ENCODE results near the gene CNTFR. TPM values are rescaled to one million over a fixed set of nuclear protein-coding genes. Genes with fewer than 3 reads are reported as not detected.
A peak's percentile ranks its signal among the peaks of the same experiment; 100 is the strongest.

The CNTFR gene
- total RNA-seq, 1 donor from 2014 or later, result 7.4 TPM

DNA sequence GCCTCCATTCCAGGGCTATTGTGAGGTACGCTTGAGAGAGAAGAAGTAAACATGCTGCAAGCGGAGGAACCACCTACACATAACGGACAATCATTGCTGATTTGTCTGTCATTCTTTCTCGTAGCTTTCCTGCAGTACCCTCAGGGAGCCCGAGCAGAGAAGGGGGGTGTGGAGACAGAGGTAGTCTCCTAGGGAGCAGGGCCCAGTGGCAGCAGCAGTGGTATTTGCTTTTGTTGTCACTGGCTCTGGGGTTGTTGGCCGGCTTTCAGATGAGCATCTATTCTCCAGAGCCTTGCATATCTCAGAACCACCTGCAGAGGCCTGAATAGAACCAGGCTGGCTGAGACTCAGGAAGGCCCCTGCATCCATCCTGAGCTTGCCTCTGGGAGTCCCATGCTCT, 86.6 kb downstream of the CNTFR start:
- peaks cover 22% of the 10 kb centered on the region for H3K27me3 ChIP-seq (ENCODE audit: insufficient read depth, low read length)
- H2AFZ ChIP-seq (ENCODE audit: low read depth, low read length), result no peak overlapping the region
- peak overlapping the region; percentile 38 for H3K4me2 ChIP-seq (ENCODE audit: low read length)
- Mint-ChIP-seq H3K9me3 (ENCODE audit: unreplicated experiment) (peaks cover 6% of the 10 kb centered on the region), H3K36me3 (ENCODE audit: low read depth, unreplicated experiment) (peaks cover 4% of the 10 kb centered on the region), H3K4me3 (ENCODE audit: unreplicated experiment) (no peak overlapping the region), H3K27ac (ENCODE audit: unreplicated experiment) (no peak overlapping the region), H3K4me1 (ENCODE audit: low read depth, unreplicated experiment) (peaks cover 21% of the 10 kb centered on the region), H3K27me3 (ENCODE audit: low read depth, unreplicated experiment) (peaks cover 45% of the 10 kb centered on the region)
- no peaks in the 10 kb centered on the region for H3K79me2 ChIP-seq (ENCODE audit: insufficient read depth, low read length)
- FAIRE-seq (no peak), DNase-seq (ENCODE audit: low read depth) (no peak)
- H3K36me3 ChIP-seq (ENCODE audit: insufficient read depth, low read length), result no peaks in the 10 kb centered on the region
- H3K9me3 ChIP-seq (ENCODE audit: insufficient read depth, low read depth, low read length), result no peaks in the 10 kb centered on the region
- H3K27ac ChIP-seq (ENCODE audit: low read depth, low read length), result no peak overlapping the region
- no peaks in the 10 kb centered on the region for H4K20me1 ChIP-seq (ENCODE audit: insufficient read depth, low read length)
- no peak overlapping the region for H3K4me3 ChIP-seq (ENCODE audit: insufficient read depth, low read depth, low read length)
- H3K4me1 ChIP-seq (ENCODE audit: insufficient read depth, low read length), result peaks cover 14% of the 10 kb centered on the region
- TF ChIP-seq EZH2 (IDR thresholded peaks at IDR 0.05; ENCODE audit: insufficient read depth, low read length), result no peak
- TF ChIP-seq, protein P1, sequence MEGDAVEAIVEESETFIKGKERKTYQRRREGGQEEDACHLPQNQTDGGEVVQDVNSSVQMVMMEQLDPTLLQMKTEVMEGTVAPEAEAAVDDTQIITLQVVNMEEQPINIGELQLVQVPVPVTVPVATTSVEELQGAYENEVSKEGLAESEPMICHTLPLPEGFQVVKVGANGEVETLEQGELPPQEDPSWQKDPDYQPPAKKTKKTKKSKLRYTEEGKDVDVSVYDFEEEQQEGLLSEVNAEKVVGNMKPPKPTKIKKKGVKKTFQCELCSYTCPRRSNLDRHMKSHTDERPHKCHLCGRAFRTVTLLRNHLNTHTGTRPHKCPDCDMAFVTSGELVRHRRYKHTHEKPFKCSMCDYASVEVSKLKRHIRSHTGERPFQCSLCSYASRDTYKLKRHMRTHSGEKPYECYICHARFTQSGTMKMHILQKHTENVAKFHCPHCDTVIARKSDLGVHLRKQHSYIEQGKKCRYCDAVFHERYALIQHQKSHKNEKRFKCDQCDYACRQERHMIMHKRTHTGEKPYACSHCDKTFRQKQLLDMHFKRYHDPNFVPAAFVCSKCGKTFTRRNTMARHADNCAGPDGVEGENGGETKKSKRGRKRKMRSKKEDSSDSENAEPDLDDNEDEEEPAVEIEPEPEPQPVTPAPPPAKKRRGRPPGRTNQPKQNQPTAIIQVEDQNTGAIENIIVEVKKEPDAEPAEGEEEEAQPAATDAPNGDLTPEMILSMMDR (IDR thresholded peaks at IDR 0.05; ENCODE audit: insufficient read depth, low read depth, low read length), result no peak
- no peak overlapping the region for H3K9ac ChIP-seq (ENCODE audit: low read length)

DNA sequence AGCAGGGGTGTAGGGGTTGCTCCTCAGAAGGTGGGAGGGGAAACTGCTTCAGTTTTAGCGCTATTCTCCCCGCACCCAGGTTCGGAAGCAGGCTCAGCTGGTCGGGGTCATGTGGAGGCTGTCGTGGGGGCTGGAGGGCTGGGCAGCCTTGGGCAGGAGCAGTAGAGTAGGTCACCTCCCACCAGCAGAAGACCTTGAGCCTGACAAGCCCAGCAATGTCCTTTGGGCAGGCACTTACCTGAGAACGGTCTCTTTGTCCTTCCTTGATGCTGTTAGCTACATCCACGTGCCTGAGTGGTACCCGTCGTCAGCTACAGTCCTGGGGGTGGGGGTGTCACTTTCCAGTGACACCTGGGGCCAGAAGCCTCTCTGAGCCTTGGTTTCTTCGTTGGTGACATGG, 87.1 kb downstream of the CNTFR start:
- DNase-seq (ENCODE audit: low read depth) (no peak), FAIRE-seq (no peak)
- H3K36me3 Mint-ChIP-seq (ENCODE audit: low read depth, unreplicated experiment), result peaks cover 4% of the 10 kb centered on the region
- peaks cover 45% of the 10 kb centered on the region for H3K27me3 Mint-ChIP-seq (ENCODE audit: low read depth, unreplicated experiment)
- Histone ChIP-seq H3K79me2 (ENCODE audit: insufficient read depth, low read length) (no peaks in the 10 kb centered on the region), H3K36me3 (ENCODE audit: insufficient read depth, low read length) (no peaks in the 10 kb centered on the region), H3K4me3 (ENCODE audit: insufficient read depth, low read depth, low read length) (no peak overlapping the region), H4K20me1 (ENCODE audit: insufficient read depth, low read length) (no peaks in the 10 kb centered on the region), H3K4me2 (ENCODE audit: low read length) (peak overlapping the region; percentile 38), H3K9ac (ENCODE audit: low read length) (no peak overlapping the region), H3K27ac (ENCODE audit: low read depth, low read length) (no peak overlapping the region), H3K27me3 (ENCODE audit: insufficient read depth, low read length) (peaks cover 24% of the 10 kb centered on the region), H2AFZ (ENCODE audit: low read depth, low read length) (no peak overlapping the region), H3K9me3 (ENCODE audit: insufficient read depth, low read depth, low read length) (no peaks in the 10 kb centered on the region), H3K4me1 (ENCODE audit: insufficient read depth, low read length) (peaks cover 14% of the 10 kb centered on the region)
- H3K4me1 Mint-ChIP-seq (ENCODE audit: low read depth, unreplicated experiment), result peaks cover 21% of the 10 kb centered on the region
- TF ChIP-seq EZH2 (IDR thresholded peaks at IDR 0.05; ENCODE audit: insufficient read depth, low read length), result no peak
- TF ChIP-seq, protein P1 (IDR thresholded peaks at IDR 0.05; ENCODE audit: insufficient read depth, low read depth, low read length), result no peak
- peaks cover 6% of the 10 kb centered on the region for H3K9me3 Mint-ChIP-seq (ENCODE audit: unreplicated experiment)
- no peak overlapping the region for H3K27ac Mint-ChIP-seq (ENCODE audit: unreplicated experiment)
- no peak overlapping the region for H3K4me3 Mint-ChIP-seq (ENCODE audit: unreplicated experiment)

DNA sequence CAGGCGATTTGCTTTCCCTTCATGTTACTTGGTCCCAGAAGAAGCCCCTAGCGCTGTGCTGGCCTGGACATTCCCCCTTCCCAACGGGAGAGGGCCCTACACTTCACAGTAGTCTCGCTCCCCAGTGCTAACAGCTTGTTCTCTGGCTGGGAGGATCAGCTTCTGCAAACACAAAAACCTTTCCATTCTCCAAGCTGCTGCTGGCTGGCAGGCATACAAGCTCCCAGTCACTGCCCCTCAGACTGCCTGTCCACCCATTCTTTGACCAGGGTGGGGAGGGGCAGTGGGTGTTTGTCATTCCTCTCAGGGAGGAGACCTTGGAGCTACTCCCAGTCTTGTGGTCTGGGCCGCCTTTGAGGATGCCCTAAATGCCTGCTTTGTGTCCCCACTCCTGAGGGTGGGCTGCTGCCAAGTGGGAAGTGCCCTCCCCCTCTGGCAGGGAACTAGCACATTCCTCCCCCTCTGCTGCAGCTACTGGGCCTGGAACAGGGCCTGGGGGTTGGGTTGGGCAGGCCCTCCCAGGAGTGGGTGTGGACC, 87.6 kb downstream of the CNTFR start:
- Histone ChIP-seq H3K9ac (ENCODE audit: low read length) (no peak overlapping the region), H4K20me1 (ENCODE audit: insufficient read depth, low read length) (no peaks in the 10 kb centered on the region), H3K4me2 (ENCODE audit: low read length) (peak overlapping the region; percentile 38), H2AFZ (ENCODE audit: low read depth, low read length) (no peak overlapping the region), H3K9me3 (ENCODE audit: insufficient read depth, low read depth, low read length) (no peaks in the 10 kb centered on the region), H3K4me3 (ENCODE audit: insufficient read depth, low read depth, low read length) (no peak overlapping the region), H3K4me1 (ENCODE audit: insufficient read depth, low read length) (peaks cover 14% of the 10 kb centered on the region), H3K27me3 (ENCODE audit: insufficient read depth, low read length) (peaks cover 26% of the 10 kb centered on the region), H3K27ac (ENCODE audit: low read depth, low read length) (no peak overlapping the region), H3K79me2 (ENCODE audit: insufficient read depth, low read length) (no peaks in the 10 kb centered on the region), H3K36me3 (ENCODE audit: insufficient read depth, low read length) (no peaks in the 10 kb centered on the region)
- H3K4me3 Mint-ChIP-seq (ENCODE audit: unreplicated experiment), result no peak overlapping the region
- TF ChIP-seq EZH2 (IDR thresholded peaks at IDR 0.05; ENCODE audit: insufficient read depth, low read length), result no peak
- TF ChIP-seq, protein P1 (IDR thresholded peaks at IDR 0.05; ENCODE audit: insufficient read depth, low read depth, low read length), result peak; percentile 16
- peaks cover 2% of the 10 kb centered on the region for H3K36me3 Mint-ChIP-seq (ENCODE audit: low read depth, unreplicated experiment)
- no peak overlapping the region for H3K27ac Mint-ChIP-seq (ENCODE audit: unreplicated experiment)
- no peak for FAIRE-seq
- peaks cover 46% of the 10 kb centered on the region for H3K27me3 Mint-ChIP-seq (ENCODE audit: low read depth, unreplicated experiment)
- peaks cover 6% of the 10 kb centered on the region for H3K9me3 Mint-ChIP-seq (ENCODE audit: unreplicated experiment)
- peaks cover 21% of the 10 kb centered on the region for H3K4me1 Mint-ChIP-seq (ENCODE audit: low read depth, unreplicated experiment)
- peak; percentile 81 for DNase-seq (ENCODE audit: low read depth)

Data from astrocyte (in vitro differentiated cells and primary cell).